Measurements from ENCODE around the gene RASSF5. TPM values are rescaled to one million over a fixed set of nuclear protein-coding genes. Genes with fewer than 3 reads are reported as not detected.
A peak's percentile ranks its signal among the peaks of the same experiment; 100 is the strongest.

Gene RASSF5
- total and polyA plus RNA-seq, 9 of the 15 experiments (the other 6 are each of a cell fraction or from before 2014, with no cell fraction given): 6.1 to 41.0 (median 25.2) TPM

DNA sequence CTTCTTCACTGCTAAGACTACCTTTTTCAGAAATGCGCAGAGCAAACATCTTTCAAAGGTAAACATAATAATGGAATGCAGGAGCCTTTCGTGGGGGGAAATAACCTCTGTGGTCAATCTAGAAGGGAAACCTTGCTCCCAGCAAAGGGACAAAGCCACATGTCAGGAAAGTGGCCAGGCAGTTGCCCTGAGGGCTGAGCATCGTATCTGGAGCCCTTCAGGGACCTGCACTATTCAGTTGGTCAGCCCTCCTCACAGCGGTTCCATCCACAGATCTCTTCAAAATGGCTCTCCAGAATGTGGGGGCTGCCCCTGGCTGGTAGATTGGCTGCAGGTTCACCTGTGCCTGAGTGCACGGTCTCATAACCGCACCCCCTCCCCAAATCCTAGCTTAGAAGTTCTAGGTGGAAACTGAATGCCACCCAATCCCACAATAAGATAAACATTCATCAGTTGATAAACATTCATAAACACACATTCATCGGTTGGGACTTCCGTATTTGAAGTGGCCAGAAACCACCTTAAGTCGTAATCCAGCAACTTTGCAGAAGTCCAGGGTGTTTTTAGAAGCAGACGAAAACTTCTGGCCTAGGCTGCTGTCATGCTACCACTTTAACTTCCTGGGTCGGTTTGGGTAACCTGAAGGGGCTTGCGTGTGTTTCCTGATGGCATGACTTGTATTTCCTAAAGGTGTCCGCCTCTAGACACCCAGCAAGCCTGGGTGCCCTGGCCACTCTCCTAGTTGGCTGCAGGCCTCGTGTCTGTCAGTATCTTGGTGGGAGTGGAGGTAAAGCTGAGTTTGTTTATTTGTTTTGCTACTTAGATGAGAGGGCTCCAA is 50.5 kb downstream of the RASSF5 start (continued):
- TF ChIP-seq, protein P1, sequence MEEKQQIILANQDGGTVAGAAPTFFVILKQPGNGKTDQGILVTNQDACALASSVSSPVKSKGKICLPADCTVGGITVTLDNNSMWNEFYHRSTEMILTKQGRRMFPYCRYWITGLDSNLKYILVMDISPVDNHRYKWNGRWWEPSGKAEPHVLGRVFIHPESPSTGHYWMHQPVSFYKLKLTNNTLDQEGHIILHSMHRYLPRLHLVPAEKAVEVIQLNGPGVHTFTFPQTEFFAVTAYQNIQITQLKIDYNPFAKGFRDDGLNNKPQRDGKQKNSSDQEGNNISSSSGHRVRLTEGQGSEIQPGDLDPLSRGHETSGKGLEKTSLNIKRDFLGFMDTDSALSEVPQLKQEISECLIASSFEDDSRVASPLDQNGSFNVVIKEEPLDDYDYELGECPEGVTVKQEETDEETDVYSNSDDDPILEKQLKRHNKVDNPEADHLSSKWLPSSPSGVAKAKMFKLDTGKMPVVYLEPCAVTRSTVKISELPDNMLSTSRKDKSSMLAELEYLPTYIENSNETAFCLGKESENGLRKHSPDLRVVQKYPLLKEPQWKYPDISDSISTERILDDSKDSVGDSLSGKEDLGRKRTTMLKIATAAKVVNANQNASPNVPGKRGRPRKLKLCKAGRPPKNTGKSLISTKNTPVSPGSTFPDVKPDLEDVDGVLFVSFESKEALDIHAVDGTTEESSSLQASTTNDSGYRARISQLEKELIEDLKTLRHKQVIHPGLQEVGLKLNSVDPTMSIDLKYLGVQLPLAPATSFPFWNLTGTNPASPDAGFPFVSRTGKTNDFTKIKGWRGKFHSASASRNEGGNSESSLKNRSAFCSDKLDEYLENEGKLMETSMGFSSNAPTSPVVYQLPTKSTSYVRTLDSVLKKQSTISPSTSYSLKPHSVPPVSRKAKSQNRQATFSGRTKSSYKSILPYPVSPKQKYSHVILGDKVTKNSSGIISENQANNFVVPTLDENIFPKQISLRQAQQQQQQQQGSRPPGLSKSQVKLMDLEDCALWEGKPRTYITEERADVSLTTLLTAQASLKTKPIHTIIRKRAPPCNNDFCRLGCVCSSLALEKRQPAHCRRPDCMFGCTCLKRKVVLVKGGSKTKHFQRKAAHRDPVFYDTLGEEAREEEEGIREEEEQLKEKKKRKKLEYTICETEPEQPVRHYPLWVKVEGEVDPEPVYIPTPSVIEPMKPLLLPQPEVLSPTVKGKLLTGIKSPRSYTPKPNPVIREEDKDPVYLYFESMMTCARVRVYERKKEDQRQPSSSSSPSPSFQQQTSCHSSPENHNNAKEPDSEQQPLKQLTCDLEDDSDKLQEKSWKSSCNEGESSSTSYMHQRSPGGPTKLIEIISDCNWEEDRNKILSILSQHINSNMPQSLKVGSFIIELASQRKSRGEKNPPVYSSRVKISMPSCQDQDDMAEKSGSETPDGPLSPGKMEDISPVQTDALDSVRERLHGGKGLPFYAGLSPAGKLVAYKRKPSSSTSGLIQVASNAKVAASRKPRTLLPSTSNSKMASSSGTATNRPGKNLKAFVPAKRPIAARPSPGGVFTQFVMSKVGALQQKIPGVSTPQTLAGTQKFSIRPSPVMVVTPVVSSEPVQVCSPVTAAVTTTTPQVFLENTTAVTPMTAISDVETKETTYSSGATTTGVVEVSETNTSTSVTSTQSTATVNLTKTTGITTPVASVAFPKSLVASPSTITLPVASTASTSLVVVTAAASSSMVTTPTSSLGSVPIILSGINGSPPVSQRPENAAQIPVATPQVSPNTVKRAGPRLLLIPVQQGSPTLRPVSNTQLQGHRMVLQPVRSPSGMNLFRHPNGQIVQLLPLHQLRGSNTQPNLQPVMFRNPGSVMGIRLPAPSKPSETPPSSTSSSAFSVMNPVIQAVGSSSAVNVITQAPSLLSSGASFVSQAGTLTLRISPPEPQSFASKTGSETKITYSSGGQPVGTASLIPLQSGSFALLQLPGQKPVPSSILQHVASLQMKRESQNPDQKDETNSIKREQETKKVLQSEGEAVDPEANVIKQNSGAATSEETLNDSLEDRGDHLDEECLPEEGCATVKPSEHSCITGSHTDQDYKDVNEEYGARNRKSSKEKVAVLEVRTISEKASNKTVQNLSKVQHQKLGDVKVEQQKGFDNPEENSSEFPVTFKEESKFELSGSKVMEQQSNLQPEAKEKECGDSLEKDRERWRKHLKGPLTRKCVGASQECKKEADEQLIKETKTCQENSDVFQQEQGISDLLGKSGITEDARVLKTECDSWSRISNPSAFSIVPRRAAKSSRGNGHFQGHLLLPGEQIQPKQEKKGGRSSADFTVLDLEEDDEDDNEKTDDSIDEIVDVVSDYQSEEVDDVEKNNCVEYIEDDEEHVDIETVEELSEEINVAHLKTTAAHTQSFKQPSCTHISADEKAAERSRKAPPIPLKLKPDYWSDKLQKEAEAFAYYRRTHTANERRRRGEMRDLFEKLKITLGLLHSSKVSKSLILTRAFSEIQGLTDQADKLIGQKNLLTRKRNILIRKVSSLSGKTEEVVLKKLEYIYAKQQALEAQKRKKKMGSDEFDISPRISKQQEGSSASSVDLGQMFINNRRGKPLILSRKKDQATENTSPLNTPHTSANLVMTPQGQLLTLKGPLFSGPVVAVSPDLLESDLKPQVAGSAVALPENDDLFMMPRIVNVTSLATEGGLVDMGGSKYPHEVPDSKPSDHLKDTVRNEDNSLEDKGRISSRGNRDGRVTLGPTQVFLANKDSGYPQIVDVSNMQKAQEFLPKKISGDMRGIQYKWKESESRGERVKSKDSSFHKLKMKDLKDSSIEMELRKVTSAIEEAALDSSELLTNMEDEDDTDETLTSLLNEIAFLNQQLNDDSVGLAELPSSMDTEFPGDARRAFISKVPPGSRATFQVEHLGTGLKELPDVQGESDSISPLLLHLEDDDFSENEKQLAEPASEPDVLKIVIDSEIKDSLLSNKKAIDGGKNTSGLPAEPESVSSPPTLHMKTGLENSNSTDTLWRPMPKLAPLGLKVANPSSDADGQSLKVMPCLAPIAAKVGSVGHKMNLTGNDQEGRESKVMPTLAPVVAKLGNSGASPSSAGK (IDR thresholded peaks at IDR 0.05): peak; percentile 81
- TF ChIP-seq ARHGAP35 (IDR thresholded peaks at IDR 0.05; ENCODE audit: partially characterized antibody): no peak
- peak; percentile 72 for TF ChIP-seq ELF1 (tag; IDR thresholded peaks at IDR 0.05)
- 0 out of 2 replicates have a peak, but pooled peaks have one; percentile 28 for TF ChIP-seq KAT7 (CRISPR knock-in tag; IDR thresholded peaks at IDR 0.05; ENCODE audit: borderline replicate concordance)
- no peak for TF ChIP-seq RB1 (IDR thresholded peaks at IDR 0.05; ENCODE audit: low read depth)
- no peak for TF ChIP-seq SMC3 (conservative IDR thresholded peaks at IDR 0.05; ENCODE audit: insufficient read depth, low read depth, low read length)
- no peak for TF ChIP-seq HDAC6 (IDR thresholded peaks at IDR 0.05; ENCODE audit: low read depth, low read length)
- no peak for TF ChIP-seq HMG20B (CRISPR knock-in tag; IDR thresholded peaks at IDR 0.05)
- TF ChIP-seq JUND (IDR thresholded peaks at IDR 0.05; ENCODE audit: borderline replicate concordance, low read depth, low read length): no peak
- TF ChIP-seq JUND (tag; IDR thresholded peaks at IDR 0.05; ENCODE audit: borderline replicate concordance, low read depth, low read length): 0 out of 3 replicates have a peak, but pooled peaks have one; percentile 9
- no peak; the same call in 1 of the 2 replicates for TF ChIP-seq NR2C2 (CRISPR knock-in tag; IDR thresholded peaks at IDR 0.05)
- TF ChIP-seq NR2C2 (tag; IDR thresholded peaks at IDR 0.05): peak; percentile 29; the same call in 1 of the 2 replicates
- TF ChIP-seq E2F3 (CRISPR knock-in tag; IDR thresholded peaks at IDR 0.05): no peak
- TF ChIP-seq, protein P2, sequence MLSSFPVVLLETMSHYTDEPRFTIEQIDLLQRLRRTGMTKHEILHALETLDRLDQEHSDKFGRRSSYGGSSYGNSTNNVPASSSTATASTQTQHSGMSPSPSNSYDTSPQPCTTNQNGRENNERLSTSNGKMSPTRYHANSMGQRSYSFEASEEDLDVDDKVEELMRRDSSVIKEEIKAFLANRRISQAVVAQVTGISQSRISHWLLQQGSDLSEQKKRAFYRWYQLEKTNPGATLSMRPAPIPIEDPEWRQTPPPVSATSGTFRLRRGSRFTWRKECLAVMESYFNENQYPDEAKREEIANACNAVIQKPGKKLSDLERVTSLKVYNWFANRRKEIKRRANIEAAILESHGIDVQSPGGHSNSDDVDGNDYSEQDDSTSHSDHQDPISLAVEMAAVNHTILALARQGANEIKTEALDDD (IDR thresholded peaks at IDR 0.05): 0 out of 2 replicates have a peak, but pooled peaks have one; percentile 24

Data from K562 (cell line).